ENCODE measurements around the gene MNAT1.
"Not testable (repeated sequence)": the region's sequence is repeated elsewhere in the genome, so short reads cannot be mapped to it uniquely, and the experiment has no call there.

MNAT1 gene

GRCh38 chr14:60738843-60739508 is 4.4 kb downstream of the MNAT1 start:
- DNase-seq = no peak

DNA sequence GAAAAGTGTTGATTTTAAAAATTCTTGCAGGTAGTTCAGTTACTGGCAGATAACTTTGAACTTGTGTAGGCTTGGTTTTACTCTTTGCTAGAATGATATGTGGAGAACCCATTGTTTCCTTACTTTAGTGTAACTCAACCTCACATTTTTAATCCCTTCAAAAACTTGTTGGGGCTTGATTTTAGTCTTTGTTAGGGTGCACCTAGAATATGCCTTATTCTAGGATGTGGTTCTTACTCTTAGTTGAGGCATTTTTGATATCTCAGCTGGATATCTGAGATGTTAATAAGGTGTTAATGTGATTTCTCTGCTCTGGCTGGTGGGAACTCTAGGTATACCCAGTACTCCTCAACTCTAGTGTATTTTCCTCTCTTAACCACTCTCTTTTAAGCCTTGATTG is 10.0 kb downstream of the MNAT1 start:
- DNase-seq = no peak

DNA sequence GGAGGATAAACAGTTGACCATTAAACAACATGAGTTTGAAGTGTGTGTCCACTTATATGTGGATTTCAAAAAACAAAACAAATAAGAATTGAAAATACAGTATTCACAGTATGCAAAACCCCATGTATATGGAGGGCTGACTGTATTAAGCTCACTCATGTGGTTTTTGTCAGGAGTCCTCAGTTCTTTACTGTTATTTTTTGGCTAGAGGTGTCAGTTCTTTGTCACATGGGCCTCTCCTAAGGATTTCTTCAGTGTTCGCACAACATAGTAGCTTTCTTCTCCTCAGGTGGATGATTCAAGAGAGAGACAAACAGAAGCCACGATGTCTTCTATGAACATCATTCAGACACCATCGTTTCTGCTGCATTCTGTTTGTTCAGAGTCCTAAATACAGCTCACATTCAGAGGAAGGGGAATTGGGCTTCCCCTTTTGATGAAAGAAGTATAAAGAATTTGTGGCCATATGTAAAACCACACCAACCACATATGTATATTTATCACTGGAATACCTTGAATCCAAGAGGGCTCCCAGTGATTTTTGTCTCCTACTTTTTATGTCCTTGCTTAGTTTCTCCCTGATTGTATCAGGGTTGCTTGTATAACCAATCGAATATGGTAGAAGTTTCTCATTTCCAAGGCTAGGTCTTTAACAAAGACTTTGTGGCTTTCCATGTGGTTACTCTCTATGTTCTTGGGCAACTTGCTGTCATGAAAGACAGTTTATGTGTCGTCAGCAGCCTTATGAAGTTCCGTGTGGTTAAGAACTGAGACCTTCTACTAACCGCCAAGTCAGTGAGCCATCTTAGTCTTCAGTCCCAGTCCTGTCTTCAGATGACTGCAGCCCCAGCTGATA is 18.9 kb downstream of the MNAT1 start:
- DNase-seq = no peak

GRCh38 chr14:60756847-60757246 is 22.3 kb downstream of the MNAT1 start:
- DNase-seq = no peak

- no peak for DNase-seq
These were observed 23.0 kb downstream of the MNAT1 start for GRCh38 chr14:60757567-60758002.

GRCh38 chr14:60758885-60759284 is 24.3 kb downstream of the MNAT1 start:
- DNase-seq = no peak

DNA sequence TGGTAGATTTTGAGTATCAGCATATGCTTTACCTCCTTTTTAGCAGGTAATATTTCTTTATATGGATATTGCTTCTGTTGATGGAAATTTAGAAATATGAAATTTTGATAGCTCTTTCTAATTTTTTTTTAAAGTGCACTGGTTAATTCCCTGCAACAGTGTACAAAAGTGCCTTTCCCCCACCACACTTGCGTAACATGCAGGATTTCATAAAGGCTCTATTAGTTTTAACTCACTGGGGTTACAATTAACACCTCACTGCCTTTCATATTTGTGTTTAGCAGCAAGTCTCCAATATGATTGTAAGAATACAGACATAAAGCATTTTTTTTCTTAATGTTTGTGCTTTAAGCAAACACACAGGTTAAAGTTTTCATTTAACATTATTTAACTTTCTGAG is 25.6 kb downstream of the MNAT1 start:
- peak; percentile 67 for DNase-seq

- DNase-seq = peak; percentile 90
These were observed 26.2 kb downstream of the MNAT1 start for GRCh38 chr14:60760644-60761364.

DNA sequence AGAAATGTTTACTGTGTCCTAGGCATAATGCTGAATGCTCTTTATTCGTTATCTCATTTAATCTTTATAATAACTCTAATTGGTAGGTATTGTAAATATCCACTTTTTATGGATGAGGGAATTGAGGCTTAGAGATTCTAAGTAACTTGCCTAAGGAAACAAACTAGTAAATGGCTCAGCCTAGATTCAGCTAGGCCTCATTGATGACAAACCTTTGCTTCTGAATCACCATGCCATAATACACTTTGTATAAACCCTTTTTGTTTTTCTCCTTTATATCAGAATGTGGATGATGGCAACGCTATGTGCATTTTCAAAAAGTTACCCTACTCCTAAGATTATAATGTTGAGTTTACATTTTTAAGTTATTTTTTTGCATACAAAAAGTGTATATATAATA is 34.0 kb downstream of the MNAT1 start:
- no peak for DNase-seq

- DNase-seq = no peak
These were observed 36.6 kb downstream of the MNAT1 start for GRCh38 chr14:60771117-60771516.

DNA sequence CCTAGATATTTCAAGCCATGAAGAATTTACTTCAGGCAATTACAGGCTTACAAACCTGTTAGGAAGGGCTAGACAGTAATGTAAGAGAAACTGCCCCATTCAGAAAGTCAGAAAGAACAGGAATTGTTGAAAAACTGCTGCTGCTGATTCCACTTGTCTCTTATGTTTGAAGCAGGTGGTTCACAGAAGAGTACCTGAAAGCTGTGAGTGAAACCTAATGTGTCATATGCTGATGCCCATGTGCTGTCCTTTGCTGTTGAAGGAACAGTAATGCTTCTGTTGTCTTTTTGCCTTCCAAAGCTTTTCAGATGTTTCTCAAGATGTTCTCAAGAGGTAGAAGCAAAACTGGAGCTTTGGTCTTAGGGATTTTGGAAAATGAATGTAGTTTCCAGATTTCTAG is 39.0 kb downstream of the MNAT1 start:
- no peak for DNase-seq

DNA sequence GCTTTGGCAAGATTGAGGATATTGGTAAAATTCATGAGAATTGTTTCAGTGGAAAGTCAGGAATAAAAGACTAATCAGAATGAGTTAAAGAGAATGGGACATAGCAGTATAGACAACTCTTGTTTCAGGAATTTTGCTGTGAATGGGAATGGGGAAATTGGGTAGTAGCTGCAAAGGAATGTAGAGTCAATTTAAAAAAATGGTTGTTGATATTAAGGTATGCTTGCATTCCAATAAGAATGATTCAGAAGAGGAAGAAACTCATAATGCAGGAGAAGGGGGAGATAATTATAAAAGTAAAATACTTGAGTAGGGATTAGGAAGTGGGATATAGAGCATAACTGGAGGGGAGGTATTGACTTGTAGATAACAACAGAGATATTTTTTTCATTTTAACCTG is 40.7 kb downstream of the MNAT1 start:
- DNase-seq = no peak

DNA sequence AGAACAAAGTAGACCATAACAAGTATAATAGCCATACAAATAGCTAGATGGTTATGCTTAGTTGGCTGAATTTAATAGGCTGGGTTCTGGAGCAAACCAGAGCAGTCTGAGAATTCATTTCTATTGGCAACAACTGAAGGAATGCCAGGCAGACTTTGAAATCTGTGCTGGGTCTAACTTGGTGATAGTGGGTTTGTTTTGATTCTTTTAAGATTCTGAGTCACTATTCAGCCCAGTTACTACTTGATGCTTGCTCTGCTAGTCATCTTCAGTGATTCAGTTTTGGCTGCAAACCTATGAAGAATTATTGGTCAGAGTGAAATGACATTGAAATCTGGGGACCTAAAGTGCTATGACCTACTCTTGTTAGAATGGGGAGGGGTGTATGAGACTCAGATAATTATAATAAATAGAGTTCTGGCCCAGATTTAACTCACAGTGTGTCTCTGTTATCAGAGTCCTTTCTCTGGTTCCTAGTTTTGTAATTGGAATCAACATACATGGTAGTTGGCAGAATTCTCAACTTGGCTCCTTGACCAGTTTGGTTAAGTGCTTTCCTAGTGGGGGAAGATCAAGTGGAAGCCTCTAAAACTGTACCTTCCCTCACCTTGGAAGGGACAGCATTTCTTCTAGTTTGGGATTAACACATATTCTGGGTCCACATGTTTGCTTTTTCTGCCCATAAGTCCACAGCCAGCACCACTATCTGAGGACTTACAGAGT is 43.5 kb downstream of the MNAT1 start:
- no peak for DNase-seq

- not testable (repeated sequence) for DNase-seq
These were observed 45.4 kb downstream of the MNAT1 start for GRCh38 chr14:60779745-60780514.

DNA sequence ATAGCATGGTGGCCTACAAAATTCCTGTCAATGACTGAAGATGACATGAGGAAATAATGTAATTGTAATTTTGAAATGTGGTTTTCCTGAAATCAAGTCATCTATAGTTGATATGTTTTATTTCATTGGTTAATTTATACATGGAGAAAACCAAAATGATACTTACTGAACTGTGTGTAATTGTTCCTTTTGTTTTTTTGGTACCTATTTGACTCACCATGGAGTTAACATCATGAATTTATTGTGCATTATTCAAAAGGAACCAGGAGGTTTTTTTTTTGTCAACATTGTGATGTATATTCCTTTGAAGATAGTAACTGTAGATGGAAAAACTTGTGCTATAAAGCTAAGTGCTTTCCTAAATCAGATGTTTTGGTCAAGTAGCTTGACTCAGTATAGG is 46.0 kb downstream of the MNAT1 start:
- DNase-seq = not testable (repeated sequence)

- no peak for DNase-seq
These were observed 52.3 kb downstream of the MNAT1 start for GRCh38 chr14:60786905-60787304.

DNA sequence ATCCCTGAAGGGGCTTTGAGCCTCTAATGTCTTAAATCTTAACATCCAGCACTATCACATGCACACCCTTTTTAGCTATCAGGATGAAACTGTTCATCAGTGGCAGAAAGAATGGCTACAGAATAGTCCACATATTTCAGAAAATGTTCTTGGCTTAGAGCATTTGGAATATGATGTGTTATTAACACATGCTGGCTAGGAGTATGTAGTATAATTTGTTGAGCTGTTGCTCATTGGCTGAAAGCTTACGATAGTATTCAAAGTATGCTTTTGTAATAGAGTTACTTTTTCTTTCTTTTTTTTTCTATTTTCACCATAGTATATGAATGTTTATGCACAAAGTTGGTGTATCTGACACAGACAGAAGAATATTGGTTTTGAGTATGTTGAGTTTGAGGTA is 55.1 kb downstream of the MNAT1 start:
- DNase-seq = no peak

DNA sequence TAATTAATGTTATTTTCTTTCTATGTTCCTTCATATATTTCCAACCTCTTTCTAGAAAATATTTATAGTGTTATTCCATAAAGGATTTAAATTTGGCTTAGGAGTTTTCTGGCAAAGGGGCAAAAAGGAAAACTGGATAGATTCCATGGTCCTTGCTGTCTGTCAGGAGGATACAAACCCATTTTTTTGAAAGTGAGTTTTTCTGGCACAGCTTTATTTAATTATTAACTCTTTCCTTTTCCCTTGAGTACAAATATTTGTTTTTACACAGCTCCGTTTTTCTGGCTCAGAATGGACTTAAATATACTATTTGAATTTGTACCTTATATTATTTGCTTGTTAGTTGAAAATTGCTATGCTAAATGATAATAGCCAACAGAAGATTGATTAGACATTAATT is 56.3 kb downstream of the MNAT1 start:
- no peak for DNase-seq

DNA sequence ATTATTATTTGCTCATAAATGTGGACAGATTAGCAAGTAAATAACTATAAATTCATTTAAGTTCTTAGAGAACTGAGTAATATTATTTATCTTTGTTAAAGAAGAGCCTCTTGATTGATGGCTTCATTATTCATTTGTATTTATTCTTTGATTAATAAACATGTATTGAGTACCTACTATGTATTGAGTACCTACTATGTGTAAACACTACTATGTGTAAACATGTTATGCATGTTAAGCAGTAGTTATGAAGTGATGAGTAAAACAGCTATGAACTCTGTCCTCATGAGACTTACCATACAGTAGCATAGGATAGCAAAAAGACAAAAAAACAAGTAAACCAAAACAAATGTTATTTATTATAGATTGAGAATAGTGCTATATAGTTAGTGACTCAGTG is 61.9 kb downstream of the MNAT1 start:
- DNase-seq = no peak

DNA sequence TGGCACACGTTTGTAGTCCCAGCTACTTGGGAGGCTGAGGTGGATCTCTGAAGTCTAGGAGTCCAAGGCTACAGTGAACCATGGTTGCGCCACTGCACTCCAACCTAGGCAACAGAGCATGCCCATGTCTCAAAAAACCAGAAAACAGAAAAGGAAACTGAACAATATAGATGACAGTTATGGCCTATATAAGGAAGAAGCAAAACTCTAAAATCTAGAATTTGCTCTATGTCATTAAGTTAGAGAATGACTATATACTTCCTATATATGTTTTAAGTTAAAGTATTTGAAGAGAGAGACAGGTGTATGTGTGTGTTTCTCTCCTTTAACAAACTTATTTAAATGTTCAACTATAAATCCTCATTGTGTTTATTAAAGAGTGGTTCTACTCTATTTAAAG is 65.8 kb downstream of the MNAT1 start:
- no peak for DNase-seq

DNA sequence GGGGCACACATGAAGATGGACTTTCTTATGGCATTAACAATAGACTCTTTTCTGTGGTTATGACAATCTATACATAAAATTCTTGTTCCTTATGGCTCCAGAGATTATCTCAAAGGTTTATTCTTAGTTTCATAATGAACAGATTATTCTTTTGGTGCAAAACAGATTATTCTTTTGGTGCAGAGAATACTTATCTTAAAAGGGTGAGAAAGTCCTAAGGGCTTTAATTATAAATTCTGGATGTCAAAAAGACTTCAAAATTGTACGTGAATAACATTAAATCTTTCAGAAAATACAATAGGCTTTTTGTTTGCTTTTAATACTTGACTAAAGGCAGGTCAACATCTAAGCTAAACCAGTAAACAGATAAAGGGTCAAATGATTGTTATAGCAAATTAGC is 69.3 kb downstream of the MNAT1 start:
- no peak for DNase-seq

GRCh38 chr14:60805841-60806430 is 71.4 kb downstream of the MNAT1 start:
- no peak for DNase-seq

Data from NCI-H748 treated with DMSO at 0.1 percent for 48 hours (cell line).